ENCODE results near the gene CAPN8. TPM values are rescaled to one million over a fixed set of nuclear protein-coding genes. Genes with fewer than 3 reads are reported as not detected.

CAPN8 gene
- total RNA-seq, 1 experiment from 2014 or later = 94.7 TPM

DNA sequence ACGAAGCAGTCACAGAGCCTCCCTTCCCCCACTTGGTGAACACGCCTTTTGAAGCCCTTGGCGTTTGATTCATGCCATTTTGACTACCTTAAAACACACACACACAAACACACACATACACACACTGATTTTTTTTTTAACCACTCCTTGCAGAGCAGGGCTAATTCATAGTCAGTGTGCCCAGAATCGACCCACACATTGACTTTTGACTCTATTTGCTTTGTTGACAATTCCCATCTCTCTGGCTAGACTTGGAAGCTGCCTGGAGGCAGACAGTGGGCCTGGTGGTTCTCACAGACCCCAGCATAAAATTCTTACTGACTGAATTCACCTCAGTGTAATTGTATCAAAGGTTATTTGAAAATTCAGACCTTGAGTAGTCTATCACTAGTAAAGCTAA is 30.3 kb downstream of the CAPN8 start:
- CTCF ChIA-PET = interaction anchor here (0.5 kb wide), 1 partner anchor 101 kb away, joined by 3 read pairs; no protein-coding TSS in a partner anchor
- BruUV-seq (replicated peaks) = no TSS peak
- no peak overlapping the region for H3K4me2 ChIP-seq

DNA sequence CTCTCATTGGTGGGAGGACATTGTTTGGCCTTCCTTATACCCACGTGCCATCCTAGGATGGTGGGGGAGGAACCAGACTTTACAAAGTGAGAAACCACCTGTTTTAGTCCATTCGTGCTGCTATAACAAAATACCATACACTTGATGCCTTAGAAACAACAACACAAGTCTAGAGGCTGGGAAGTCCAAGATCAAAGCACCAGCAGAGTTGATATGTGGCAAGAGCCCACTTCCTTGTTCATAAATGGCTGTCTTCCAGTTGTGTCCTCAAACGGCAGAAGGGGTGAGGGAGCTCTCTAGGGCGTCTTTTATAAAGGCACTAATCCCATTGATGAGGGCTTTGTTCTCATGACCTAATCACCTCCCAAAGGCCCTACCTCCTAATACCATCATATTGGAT is 31.1 kb downstream of the CAPN8 start:
- H3K79me2 ChIP-seq (ENCODE audit: low read depth) = peaks cover 52% of the 10 kb centered on the region
- no peak overlapping the region for H3K4me2 ChIP-seq
- H3K27me3 ChIP-seq (ENCODE audit: insufficient read depth, low read depth) = no peaks in the 10 kb centered on the region
- no TSS peak for BruUV-seq (replicated peaks)
- peaks cover 15% of the 10 kb centered on the region for H3K4me1 ChIP-seq (replicated peaks; ENCODE audit: insufficient read depth)
- peaks cover 9% of the 10 kb centered on the region; the same call in 1 of the 2 replicates for H4K20me1 ChIP-seq (ENCODE audit: insufficient read depth)
- H3K9me3 ChIP-seq (ENCODE audit: insufficient read depth, low read depth) = peaks cover under 1% of the 10 kb centered on the region; the same call in 1 of the 2 replicates
- intact Hi-C loops (cut with micrococcal nuclease; ENCODE audit: unreplicated experiment) = no loop called here
- no peaks in the 10 kb centered on the region for H3K9me2 ChIP-seq (ENCODE audit: insufficient read depth)
- peaks cover 23% of the 10 kb centered on the region; the same call in 1 of the 2 replicates for H3K36me3 ChIP-seq (ENCODE audit: low read depth)
- ChIA-PET CTCF (no interaction called here), POLR2A (ENCODE audit: unreplicated experiment) (no interaction called here)
- peaks cover 10% of the 10 kb centered on the region for H3F3A ChIP-seq (ENCODE audit: insufficient read depth, low read depth)
- TF ChIP-seq CTCF (conservative IDR thresholded peaks at IDR 0.05) = no peak
- TF ChIP-seq EZH2 (IDR thresholded peaks at IDR 0.05; ENCODE audit: low read depth) = no peak
- H3K4me3 ChIP-seq = no peak overlapping the region
- H3K27ac ChIP-seq = no peak overlapping the region
- H2AFZ ChIP-seq = no peak overlapping the region
- no peak for DNase-seq

More for the DNA sequence above, 30.3 kb downstream of the CAPN8 start:
- Histone ChIP-seq H3K4me3 (no peak overlapping the region), H4K20me1 (ENCODE audit: insufficient read depth) (peaks cover 6% of the 10 kb centered on the region; the same call in 1 of the 2 replicates), H3K27ac (no peak overlapping the region), H3K27me3 (ENCODE audit: insufficient read depth, low read depth) (no peaks in the 10 kb centered on the region), H3K36me3 (ENCODE audit: low read depth) (peaks cover 26% of the 10 kb centered on the region; the same call in 1 of the 2 replicates), H3K79me2 (ENCODE audit: low read depth) (peaks cover 52% of the 10 kb centered on the region), H3K9me2 (ENCODE audit: insufficient read depth) (no peaks in the 10 kb centered on the region), H2AFZ (no peak overlapping the region), H3K4me1 (replicated peaks; ENCODE audit: insufficient read depth) (peaks cover 21% of the 10 kb centered on the region), H3K9me3 (ENCODE audit: insufficient read depth, low read depth) (peaks cover 9% of the 10 kb centered on the region), H3F3A (ENCODE audit: insufficient read depth, low read depth) (peaks cover 18% of the 10 kb centered on the region)
- intact Hi-C loops (cut with micrococcal nuclease; ENCODE audit: unreplicated experiment) = no loop called here
- no peak for DNase-seq
- POLR2A ChIA-PET (ENCODE audit: unreplicated experiment) = no interaction called here
- TF ChIP-seq EZH2 (IDR thresholded peaks at IDR 0.05; ENCODE audit: low read depth) (no peak), CTCF (conservative IDR thresholded peaks at IDR 0.05) (no peak)

DNA sequence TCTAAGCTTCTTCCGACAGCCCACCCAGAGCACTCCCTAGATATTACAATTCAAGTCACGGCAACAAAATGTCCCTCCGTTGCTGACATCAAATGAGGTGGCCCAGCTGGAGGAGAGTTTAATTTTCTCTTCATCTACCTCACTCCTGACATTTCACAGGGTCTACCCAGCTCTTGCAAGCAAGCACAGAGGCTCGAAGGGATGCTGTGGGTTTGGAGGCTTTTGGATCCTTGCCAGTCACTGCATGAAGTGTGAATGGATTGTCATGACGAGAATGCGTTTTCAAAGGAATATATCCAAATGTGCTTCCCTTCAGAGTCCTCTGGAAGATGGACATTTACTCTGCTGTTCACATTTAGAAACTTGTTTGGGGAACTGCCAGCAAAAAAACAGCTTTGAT is 33.5 kb downstream of the CAPN8 start:
- Histone ChIP-seq H3K4me3 (no peak overlapping the region), H3F3A (ENCODE audit: insufficient read depth, low read depth) (no peaks in the 10 kb centered on the region), H3K79me2 (ENCODE audit: low read depth) (peaks cover 32% of the 10 kb centered on the region), H3K36me3 (ENCODE audit: low read depth) (peaks cover 23% of the 10 kb centered on the region), H4K20me1 (ENCODE audit: insufficient read depth) (peaks cover 11% of the 10 kb centered on the region; the same call in 1 of the 2 replicates), H3K9me3 (ENCODE audit: insufficient read depth, low read depth) (no peaks in the 10 kb centered on the region), H2AFZ (no peak overlapping the region), H3K4me1 (replicated peaks; ENCODE audit: insufficient read depth) (peaks cover 4% of the 10 kb centered on the region; the same call in 1 of the 2 replicates), H3K27me3 (ENCODE audit: insufficient read depth, low read depth) (no peaks in the 10 kb centered on the region), H3K4me2 (no peak overlapping the region), H3K27ac (no peak overlapping the region), H3K9me2 (ENCODE audit: insufficient read depth) (no peaks in the 10 kb centered on the region)
- POLR2A ChIA-PET (ENCODE audit: unreplicated experiment) = no interaction called here
- TF ChIP-seq CTCF (conservative IDR thresholded peaks at IDR 0.05) (no peak), EZH2 (IDR thresholded peaks at IDR 0.05; ENCODE audit: low read depth) (no peak)
- CTCF ChIA-PET = no interaction called here
- no peak for DNase-seq
- BruUV-seq (replicated peaks) = no TSS peak
- intact Hi-C loops (cut with micrococcal nuclease; ENCODE audit: unreplicated experiment) = no loop called here

Data from PC-9 (cell line).